Panc1 (cell line): Measurements from ENCODE around the gene ZKSCAN8. TPM values are rescaled to one million over a fixed set of nuclear protein-coding genes. Genes with fewer than 3 reads are reported as not detected.

Experiments
- ATAC-seq: fragments of 200-7000 bp; cut with Tn5 transposase; 2 replicates; pipeline ENCODE4 v1.9.1; 2020; ENCODE audit warnings: mild to moderate bottlenecking, moderate library complexity
- BruUV-seq: library from RNA; stranded (reverse); fragments of 400-500 nt; replicated peaks from 2 replicates; lab custom pipeline; 2021; lab: Mats Ljungman, UMichigan
- CTCF ChIA-PET: fragments of 300-600 bp; sonication (Branson Sonifier 250); formaldehyde crosslinking; loops from one replicate; lab custom pipeline; 2022; ENCODE audit warnings: antibody characterized with exemption; lab: Charles Lee
- POLR2A ChIA-PET: fragments of 300-600 bp; sonication (Branson Sonifier 250); formaldehyde crosslinking; loops from one replicate; lab custom pipeline; 2022; ENCODE audit warnings: antibody characterized with exemption; lab: Charles Lee
- DNase-seq: peaks from one replicate; pipeline ENCODE4 v3.0.0-alpha.2; 2010; ENCODE audit warnings: low read depth, low spot score
- H3K27ac ChIP-seq: 2 replicates; pipeline ENCODE4 v1.5.1; 2011; ENCODE audit warnings: mild to moderate bottlenecking, low read length, inconsistent platforms
- H3K27me3 ChIP-seq: fragments of 200-500 bp; sonication (Bioruptor generic); 2 replicates; pipeline ENCODE4 v1.6.0; 2014; ENCODE audit warnings: low read length, inconsistent platforms; ENCODE audit not compliant: control insufficient read depth, insufficient read depth
- H3K36me3 ChIP-seq: fragments of 200-500 bp; sonication (Bioruptor generic); 2 replicates; pipeline ENCODE4 v1.5.1; 2014; ENCODE audit warnings: inconsistent platforms, mild to moderate bottlenecking, low read length, moderate library complexity; ENCODE audit not compliant: control insufficient read depth, insufficient read depth
- H3K4me1 ChIP-seq: 2 replicates; pipeline ENCODE4 v1.5.1; 2011; ENCODE audit warnings: inconsistent platforms, mild to moderate bottlenecking, low read length, moderate library complexity; ENCODE audit not compliant: control insufficient read depth, insufficient read depth
- H3K4me3 ChIP-seq, 2 experiments: 2 replicates each; pipeline ENCODE4 v1.5.1; 2011 to 2012; ENCODE audit warnings: low read depth in 2 of 2, low read length in 2 of 2, mild to moderate bottlenecking in 2 of 2, inconsistent platforms in 1 of 2, moderate library complexity in 1 of 2
- H3K9me3 ChIP-seq: fragments of 200-500 bp; sonication (Bioruptor generic); 2 replicates; pipeline ENCODE4 v1.5.1; 2014; ENCODE audit warnings: low read depth, mild to moderate bottlenecking, inconsistent platforms, low read length, moderate library complexity; ENCODE audit not compliant: control insufficient read depth, insufficient read depth
- POLR2AphosphoS5 ChIP-seq: IDR thresholded peaks from 2 replicates; pipeline ENCODE4 v1.6.1; 2012; ENCODE audit warnings: mild to moderate bottlenecking, low read depth, low read length, moderate library complexity
- SIN3A ChIP-seq: IDR thresholded peaks from 2 replicates; pipeline ENCODE4 v1.6.1; 2012; ENCODE audit warnings: low read depth, mild to moderate bottlenecking, low read length, moderate library complexity, borderline replicate concordance; ENCODE audit not compliant: insufficient read depth
- TCF7L2 ChIP-seq: IDR thresholded peaks from 2 replicates; pipeline ENCODE4 v1.6.1; 2011; ENCODE audit warnings: mild to moderate bottlenecking, low read depth, low read length, inconsistent platforms
- in situ Hi-C: cut with HindIII; loops from 2 replicates; pipeline ENCODE4 v1.10.0; 2016; ENCODE audit warnings: low sequenced_read_pairs, low pct_unique_long_range_greater_than_20kb
- intact Hi-C: fragments of 100-400 bp; cut with micrococcal nuclease; formaldehyde crosslinking; loops from one replicate; pipeline ENCODE4 v1.10.0; 2022; ENCODE audit not compliant: unreplicated experiment
- total RNA-seq: library from RNA; stranded (reverse); gene quantifications from one replicate; pipeline ENCODE4 v1.2.1, GENCODE V29; 2021; ENCODE audit not compliant: unreplicated experiment
- TF ChIP-seq, protein P1 (sequence below), 2 experiments: IDR thresholded peaks; 2 replicates each; pipeline ENCODE4 v1.6.1; 2011 to 2012; ENCODE audit warnings: low read depth in 2 of 2, control low read depth in 1 of 2, low read length in 1 of 2, mild to moderate bottlenecking in 1 of 2, moderate library complexity in 1 of 2; ENCODE audit not compliant: insufficient read depth in 1 of 2
- TF ChIP-seq, protein P2 (sequence below): fragments of 450-650 bp; IDR thresholded peaks from 2 replicates; pipeline ENCODE4 v1.5.1; 2017; ENCODE audit warnings: mild to moderate bottlenecking

The ZKSCAN8 gene
- total RNA-seq, 1 experiment from 2014 or later: 18.4 TPM

DNA sequence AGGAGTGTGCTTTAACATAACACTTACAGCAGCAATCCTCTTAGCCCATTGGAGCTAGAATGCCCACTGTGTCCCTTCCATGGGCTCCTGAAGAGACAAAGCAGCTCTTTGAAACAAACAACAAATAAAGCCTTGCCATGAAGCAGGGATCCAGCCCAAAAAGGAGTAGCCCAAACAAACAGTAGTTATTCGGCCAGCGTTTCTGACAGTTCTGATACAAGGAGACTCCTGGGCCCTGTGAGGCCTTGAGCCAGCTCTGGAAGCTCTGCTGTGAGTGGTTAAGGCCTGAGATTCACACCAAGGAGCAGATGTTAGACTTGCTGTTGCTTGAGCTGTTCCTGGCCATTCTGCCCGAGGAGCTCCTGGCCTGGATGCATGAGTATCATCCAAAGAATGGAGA is 34.2 kb upstream of the ZKSCAN8 start:
- ChIA-PET CTCF (no interaction called here), POLR2A (no interaction called here)
- Histone ChIP-seq H3K9me3 (no peaks in the 10 kb centered on the region), H3K36me3 (no peaks in the 10 kb centered on the region), H3K27me3 (no peaks in the 10 kb centered on the region), H3K4me1 (peaks cover 9% of the 10 kb centered on the region), H3K27ac (no peak overlapping the region), H3K4me3 (no peak overlapping the region)
- BruUV-seq: no TSS peak
- ATAC-seq (no peak), DNase-seq (no peak)
- intact Hi-C loops: no loop called here
- TF ChIP-seq, protein P1, sequence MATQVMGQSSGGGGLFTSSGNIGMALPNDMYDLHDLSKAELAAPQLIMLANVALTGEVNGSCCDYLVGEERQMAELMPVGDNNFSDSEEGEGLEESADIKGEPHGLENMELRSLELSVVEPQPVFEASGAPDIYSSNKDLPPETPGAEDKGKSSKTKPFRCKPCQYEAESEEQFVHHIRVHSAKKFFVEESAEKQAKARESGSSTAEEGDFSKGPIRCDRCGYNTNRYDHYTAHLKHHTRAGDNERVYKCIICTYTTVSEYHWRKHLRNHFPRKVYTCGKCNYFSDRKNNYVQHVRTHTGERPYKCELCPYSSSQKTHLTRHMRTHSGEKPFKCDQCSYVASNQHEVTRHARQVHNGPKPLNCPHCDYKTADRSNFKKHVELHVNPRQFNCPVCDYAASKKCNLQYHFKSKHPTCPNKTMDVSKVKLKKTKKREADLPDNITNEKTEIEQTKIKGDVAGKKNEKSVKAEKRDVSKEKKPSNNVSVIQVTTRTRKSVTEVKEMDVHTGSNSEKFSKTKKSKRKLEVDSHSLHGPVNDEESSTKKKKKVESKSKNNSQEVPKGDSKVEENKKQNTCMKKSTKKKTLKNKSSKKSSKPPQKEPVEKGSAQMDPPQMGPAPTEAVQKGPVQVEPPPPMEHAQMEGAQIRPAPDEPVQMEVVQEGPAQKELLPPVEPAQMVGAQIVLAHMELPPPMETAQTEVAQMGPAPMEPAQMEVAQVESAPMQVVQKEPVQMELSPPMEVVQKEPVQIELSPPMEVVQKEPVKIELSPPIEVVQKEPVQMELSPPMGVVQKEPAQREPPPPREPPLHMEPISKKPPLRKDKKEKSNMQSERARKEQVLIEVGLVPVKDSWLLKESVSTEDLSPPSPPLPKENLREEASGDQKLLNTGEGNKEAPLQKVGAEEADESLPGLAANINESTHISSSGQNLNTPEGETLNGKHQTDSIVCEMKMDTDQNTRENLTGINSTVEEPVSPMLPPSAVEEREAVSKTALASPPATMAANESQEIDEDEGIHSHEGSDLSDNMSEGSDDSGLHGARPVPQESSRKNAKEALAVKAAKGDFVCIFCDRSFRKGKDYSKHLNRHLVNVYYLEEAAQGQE (IDR thresholded peaks at IDR 0.05; ENCODE audit: insufficient read depth in 1 of 2, low read depth in 2 of 2, low read length in 1 of 2): no peak
- TF ChIP-seq SIN3A: no peak
- TF ChIP-seq, protein P2, sequence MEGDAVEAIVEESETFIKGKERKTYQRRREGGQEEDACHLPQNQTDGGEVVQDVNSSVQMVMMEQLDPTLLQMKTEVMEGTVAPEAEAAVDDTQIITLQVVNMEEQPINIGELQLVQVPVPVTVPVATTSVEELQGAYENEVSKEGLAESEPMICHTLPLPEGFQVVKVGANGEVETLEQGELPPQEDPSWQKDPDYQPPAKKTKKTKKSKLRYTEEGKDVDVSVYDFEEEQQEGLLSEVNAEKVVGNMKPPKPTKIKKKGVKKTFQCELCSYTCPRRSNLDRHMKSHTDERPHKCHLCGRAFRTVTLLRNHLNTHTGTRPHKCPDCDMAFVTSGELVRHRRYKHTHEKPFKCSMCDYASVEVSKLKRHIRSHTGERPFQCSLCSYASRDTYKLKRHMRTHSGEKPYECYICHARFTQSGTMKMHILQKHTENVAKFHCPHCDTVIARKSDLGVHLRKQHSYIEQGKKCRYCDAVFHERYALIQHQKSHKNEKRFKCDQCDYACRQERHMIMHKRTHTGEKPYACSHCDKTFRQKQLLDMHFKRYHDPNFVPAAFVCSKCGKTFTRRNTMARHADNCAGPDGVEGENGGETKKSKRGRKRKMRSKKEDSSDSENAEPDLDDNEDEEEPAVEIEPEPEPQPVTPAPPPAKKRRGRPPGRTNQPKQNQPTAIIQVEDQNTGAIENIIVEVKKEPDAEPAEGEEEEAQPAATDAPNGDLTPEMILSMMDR: no peak
- in situ Hi-C loops: no loop called here

DNA sequence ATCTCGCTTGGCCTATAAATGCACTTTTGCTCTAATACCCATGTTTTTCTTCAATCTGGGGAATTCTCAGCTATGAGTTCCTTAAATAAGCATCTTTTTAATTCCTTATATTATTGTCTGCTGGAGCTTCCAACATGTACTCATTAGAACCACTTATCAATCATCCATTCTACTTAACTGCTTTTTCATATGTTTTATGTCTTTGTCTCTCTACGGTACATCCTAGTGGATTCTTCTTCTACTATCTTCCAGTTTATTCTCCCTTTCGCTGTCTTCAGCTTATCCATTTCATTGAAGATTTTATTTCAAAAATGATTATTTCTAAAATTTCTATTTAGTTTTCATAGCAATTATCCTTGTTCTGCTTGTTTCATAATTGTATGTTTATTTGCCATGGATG is 29.7 kb upstream of the ZKSCAN8 start:
- BruUV-seq: no TSS peak
- no peak overlapping the region for H3K27ac ChIP-seq
- no peaks in the 10 kb centered on the region for H3K27me3 ChIP-seq
- DNase-seq: no peak
- POLR2A ChIA-PET: no interaction called here
- TF ChIP-seq, protein P2: no peak
- TF ChIP-seq SIN3A: no peak
- TF ChIP-seq, protein P1 (IDR thresholded peaks at IDR 0.05; ENCODE audit: insufficient read depth in 1 of 2, low read depth in 2 of 2, low read length in 1 of 2): no peak
- TF ChIP-seq TCF7L2: no peak
- TF ChIP-seq POLR2AphosphoS5: no peak
- H3K4me1 ChIP-seq: no peaks in the 10 kb centered on the region
- H3K9me3 ChIP-seq: no peaks in the 10 kb centered on the region
- ATAC-seq: no peak
- H3K4me3 ChIP-seq: no peak overlapping the region
- in situ Hi-C loops (no loop called here), intact Hi-C loops (no loop called here)
- peaks cover 2% of the 10 kb centered on the region; the same call in 1 of the 2 replicates for H3K36me3 ChIP-seq
- CTCF ChIA-PET: no interaction called here
